ENCODE results near the gene STAMBPL1. TPM values are rescaled to one million over a fixed set of nuclear protein-coding genes. Genes with fewer than 3 reads are reported as not detected.
"Not testable (repeated sequence)": the region's sequence is repeated elsewhere in the genome, so short reads cannot be mapped to it uniquely, and the experiment has no call there.

The STAMBPL1 gene
- 2.7 TPM for polyA plus RNA-seq (2013, experiment 1 of 2; ENCODE audit: insufficient read length)
- 2.8 TPM for polyA plus RNA-seq (2013, experiment 2 of 2; ENCODE audit: insufficient read length)

GRCh38 chr10:88879534-88880281, at the start of gene STAMBPL1:
STAMBPL1 (plus strand) TSS chr10:88880245; CDS start chr10:88901709, 21,464 bp downstream.
- no peak for DNase-seq

GRCh38 chr10:88830643-88831268, 49.3 kb upstream of the STAMBPL1 start:
- no peak for DNase-seq

- DNase-seq, result no peak
Measured at GRCh38 chr10:88831709-88832108, 48.3 kb upstream of the STAMBPL1 start.

GRCh38 chr10:88832376-88832775, 47.7 kb upstream of the STAMBPL1 start:
- no peak for DNase-seq

DNA sequence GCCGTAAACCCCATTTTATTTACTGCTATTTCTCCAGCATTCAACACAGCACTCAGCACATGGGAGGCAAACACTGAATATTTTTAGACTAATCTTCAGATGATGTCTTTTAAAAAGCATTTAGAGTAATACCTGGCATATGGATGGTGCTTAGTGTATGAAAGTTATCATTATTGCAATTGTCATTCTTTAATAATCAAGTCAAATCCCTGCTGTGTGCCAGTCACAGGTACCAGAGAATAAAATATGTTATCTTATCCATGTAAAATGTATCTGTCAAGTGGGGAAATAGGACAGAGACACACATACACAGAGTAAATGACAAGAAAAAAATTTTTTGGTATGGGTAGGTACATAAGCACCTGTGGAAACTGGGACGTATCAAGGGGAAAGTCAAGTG, 46.9 kb upstream of the STAMBPL1 start:
- no peak for DNase-seq

GRCh38 chr10:88833723-88834122, 46.3 kb upstream of the STAMBPL1 start:
- no peak for DNase-seq

DNA sequence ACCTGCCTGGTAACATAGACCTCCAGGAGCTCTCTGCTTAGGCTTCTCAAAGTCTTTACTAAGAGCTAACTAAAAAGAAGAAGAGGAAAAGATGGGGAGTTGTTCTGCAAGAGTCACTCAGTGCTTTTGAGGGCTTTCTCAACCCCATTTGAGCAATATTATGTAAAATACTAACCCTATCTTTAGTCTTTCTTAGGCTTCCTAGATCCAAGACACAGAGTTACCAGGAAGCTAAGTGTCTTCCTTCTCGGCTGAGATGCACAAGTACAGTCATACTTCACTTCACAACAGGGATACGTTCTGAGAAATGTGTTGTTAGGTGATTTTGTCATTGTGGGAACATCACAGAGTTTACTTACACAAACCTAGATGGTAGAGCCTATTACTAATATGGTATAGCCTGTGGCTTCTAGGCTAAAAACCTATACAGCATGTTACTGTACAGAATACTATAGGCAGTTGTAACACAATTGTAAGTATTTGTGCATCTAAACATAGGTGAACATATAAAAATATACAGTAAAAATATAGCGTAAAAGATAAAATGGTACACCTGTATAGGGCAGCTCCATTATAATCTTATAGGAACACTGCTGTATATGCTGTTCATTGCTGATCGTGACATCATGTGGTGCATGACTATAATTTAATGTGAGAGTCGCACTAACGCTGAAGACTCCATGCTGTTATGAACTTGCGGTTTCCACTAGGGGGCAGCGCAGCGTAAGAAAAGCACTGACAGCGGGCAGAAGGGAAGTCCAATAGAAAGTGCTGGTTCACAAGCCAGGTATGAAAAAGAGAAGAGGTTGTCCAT, 44.7 kb upstream of the STAMBPL1 start:
- DNase-seq, result peak; percentile 89

- no peak for DNase-seq
Measured at GRCh38 chr10:88835910-88836221, 44.2 kb upstream of the STAMBPL1 start.

GRCh38 chr10:88837632-88838031, 42.4 kb upstream of the STAMBPL1 start:
- not testable (repeated sequence) for DNase-seq

GRCh38 chr10:88838766-88839350, 41.2 kb upstream of the STAMBPL1 start:
- DNase-seq, result no peak

- no peak for DNase-seq
Measured at GRCh38 chr10:88840104-88840503, 39.9 kb upstream of the STAMBPL1 start.

GRCh38 chr10:88840881-88841280, 39.2 kb upstream of the STAMBPL1 start:
- DNase-seq, result no peak

DNA sequence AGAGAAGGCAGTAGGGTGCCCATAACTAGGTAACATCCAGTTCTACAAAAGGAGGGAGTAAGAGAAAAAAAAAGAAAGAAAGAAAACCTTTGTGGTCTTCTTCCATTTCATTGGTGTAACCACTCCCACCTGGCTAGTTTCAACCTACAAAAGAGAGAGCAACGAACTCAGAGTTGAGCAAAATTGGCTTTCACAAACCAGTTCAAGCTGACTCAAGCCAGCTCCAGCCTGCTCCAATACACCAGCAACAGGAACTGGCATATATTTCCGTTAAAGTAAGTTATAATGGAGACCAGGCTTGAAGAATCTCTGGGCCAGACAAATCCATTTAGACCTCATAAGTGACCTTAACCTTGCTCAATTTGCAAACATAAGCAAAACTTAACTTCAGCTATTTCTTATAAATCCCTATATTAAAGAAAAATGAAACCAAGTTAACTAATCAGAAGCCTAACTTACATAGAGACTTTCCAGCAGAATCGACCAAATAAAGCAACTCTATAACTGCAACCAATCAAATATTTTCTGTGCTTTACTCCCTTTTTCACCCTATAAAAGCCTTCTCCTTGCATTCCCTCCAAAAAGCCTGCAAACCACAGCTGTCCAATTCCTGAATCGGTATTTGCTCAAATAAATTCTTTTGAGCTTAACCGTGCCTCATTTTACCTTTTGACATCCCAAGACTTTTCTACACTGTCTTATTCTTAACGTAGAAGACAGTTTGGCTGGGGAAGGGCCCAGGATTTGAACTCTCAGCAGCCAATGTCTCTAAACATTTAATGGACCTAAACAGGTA, 38.5 kb upstream of the STAMBPL1 start:
- no peak for DNase-seq

- no peak for DNase-seq
Measured at GRCh38 chr10:88843171-88843570, 36.9 kb upstream of the STAMBPL1 start.

- peak; percentile 47 for DNase-seq
Measured at GRCh38 chr10:88848499-88848898, 31.5 kb upstream of the STAMBPL1 start.

DNA sequence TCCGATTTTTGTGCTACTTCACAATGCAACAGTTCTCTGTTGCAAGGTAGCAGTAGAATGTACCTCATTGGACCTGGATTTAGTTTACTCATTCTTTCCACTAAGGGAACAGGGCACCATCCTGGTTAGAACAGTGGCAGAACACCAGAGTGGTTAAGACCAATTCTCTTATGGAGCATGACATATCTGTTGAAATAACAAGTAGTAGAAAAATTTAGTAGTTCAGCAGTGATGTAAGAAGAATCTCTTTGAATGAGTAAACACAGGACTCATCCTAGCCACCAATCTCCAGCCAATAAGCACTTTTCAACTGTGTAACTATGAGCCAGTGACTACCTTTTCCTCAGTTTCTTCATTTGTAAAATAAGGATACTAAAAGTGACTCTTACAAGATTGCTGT, 30.8 kb upstream of the STAMBPL1 start:
- peak; percentile 7 for DNase-seq

DNA sequence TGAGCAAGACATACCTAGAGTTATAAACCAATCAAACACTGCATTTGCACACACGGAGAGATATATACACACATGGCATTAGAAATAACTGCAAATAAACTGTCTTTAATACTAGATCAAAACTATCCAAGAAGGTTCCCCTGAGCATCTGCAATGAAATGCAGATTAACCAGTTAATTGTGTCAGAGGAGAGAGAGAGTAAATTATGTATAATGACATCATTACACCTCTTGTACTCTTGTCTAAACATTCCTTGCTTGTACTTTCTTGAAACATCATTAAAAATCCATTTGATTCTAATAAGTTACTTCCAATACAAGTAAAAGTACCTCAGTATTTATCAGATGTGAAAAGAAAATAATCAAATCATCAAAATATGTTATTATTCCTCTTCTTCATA, 29.3 kb upstream of the STAMBPL1 start:
- DNase-seq, result no peak

DNA sequence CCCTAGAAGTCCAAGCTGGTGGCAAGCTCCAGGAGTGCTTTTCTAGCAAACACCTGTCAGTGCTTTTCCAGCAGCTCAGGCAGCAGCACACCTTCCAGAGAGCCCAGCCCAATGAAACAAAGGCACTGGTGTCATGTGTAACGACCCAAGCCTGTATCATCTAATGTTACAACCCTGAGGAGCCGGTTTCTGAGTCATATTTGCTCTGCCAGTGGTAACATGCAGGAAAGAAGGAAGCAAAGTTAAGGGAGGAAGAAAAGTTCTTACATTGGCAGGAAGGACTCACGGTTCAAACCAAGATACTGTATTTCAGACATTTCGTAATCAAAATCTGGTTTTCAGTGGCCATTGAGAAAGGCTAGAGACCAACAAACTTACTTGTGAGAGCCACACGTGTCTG, 28.3 kb upstream of the STAMBPL1 start, which contains the start of gene ANKRD22:
Gene ANKRD22 (minus strand): TSS at position 139 of the 400 bp plus-strand sequence. CDS start 237 bp downstream, outside the sequence.
- DNase-seq, result no peak

DNA sequence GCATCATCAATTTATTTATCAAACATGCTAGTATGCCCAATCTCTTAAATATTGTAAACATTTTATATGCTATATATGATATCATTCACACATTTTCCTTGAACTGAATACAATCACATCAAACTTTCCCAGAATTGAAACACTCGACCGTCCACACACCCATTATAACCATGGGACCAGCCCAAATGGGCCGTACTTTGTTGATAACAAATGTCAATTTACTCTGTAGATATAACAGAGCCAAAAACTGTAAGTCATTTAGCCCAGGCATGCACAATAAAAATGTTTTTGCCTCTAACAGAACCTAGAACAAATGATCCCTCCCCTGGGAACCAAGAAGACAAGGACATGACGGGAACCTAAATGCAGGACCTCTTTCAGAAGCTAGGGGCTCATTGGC, 27.7 kb upstream of the STAMBPL1 start:
- DNase-seq, result no peak

DNA sequence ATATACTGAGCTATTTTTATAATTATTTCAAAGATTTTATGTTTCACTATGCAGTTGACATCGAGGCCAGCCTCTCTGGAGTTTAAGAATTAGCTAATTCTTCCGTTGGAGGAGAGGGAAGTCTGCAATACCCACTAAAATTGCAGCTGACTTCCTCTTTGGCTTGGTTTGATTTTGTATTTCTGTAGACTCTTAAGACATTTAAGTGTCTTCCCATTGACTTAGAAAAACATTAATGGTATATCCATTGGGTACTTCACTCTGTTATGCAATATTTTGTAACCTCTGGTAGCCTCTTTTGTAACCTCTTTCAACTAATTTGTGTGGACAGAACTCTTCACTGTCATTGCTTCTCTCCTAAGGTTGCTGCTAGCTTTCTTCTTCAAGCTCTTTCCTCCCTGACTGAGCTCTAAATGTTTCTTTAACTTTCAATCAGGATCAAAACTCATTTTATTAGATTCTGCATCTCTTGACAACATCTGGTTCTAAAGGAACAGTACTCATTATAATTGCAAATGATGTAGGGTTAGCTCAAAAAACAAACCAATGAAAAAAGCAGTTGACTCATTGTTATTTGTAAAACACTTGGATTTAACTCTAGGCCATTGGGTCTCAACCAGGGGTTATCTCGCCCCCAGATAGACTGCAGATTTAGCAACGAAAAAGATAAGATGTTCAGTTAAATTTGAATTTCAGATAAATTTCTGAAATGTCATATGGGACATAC, 26.7 kb upstream of the STAMBPL1 start:
- no peak for DNase-seq

DNA sequence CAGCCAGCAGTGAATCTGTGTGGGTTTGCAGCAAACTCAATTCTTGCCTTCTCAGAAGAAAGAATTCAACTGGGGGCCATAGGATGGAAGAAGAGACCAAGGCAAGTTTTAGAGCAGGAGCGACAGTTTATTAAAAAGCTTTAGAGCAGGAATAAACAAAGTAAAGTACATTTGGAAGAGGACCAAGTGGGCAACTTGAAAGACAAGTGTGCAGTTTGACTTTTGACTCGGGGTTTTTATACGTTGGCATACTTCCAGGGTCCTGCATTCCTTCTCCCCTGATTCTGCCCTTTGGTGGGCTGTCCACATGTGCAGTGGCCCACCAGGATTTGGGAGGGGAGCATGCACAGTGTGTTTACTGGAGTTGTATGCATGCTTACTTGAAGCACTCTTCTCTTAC, 25.4 kb upstream of the STAMBPL1 start:
- DNase-seq, result no peak
